ENCODE data around the gene POLR1G. TPM values are rescaled to one million over a fixed set of nuclear protein-coding genes. Genes with fewer than 3 reads are reported as not detected.
A peak's percentile ranks its signal among the peaks of the same experiment; 100 is the strongest.

POLR1G gene
- total RNA-seq: under 1 TPM; 0.16 to 0.28 TPM
- polyA plus RNA-seq (2013, experiment 1 of 2): 2.1 TPM
- 2.2 TPM for polyA plus RNA-seq (2013, experiment 2 of 2)
- total RNA-seq: 1.3 to 113 (median 8.8) reads per million in 172 experiments

GRCh38 chr19:45406226-45407090 is at the start of gene POLR1G:
Gene POLR1G (plus strand): TSS chr19:45406644. CDS start chr19:45406697, 53 bp downstream.
- peak within 1 kb of the TSS; percentile 97 for H3K4me3 Mint-ChIP-seq
- H3K9me3 ChIP-seq (ENCODE audit: control insufficient read depth in 1 of 2, insufficient read depth in 1 of 2, low read length in 2 of 2): peaks cover 0 to 6% of the 10 kb centered on the region in 2 experiments
- H3K27ac Mint-ChIP-seq: peak within 1 kb of the TSS; percentile 79
- POLR2A ChIA-PET: interaction anchor here (1.0 to 1.5 kb wide), 2 partner anchors 18 to 72 kb away, joined by 3 to 6 read pairs; no protein-coding TSS in a partner anchor
- peaks cover 40% of the 10 kb centered on the region for H3K4me1 Mint-ChIP-seq (ENCODE audit: low read depth)
- H3K27me3 Mint-ChIP-seq: peaks cover 42% of the 10 kb centered on the region
- peaks cover 45% of the 10 kb centered on the region for H3K4me1 ChIP-seq (ENCODE audit: insufficient read depth, low read length)
- DNase-seq (peak; percentile 59 to 87 (median 70)), ATAC-seq (ENCODE audit: poor library complexity) (peak; percentile 76)
- no peak for TF ChIP-seq CTCF (IDR thresholded peaks at IDR 0.05)
- peaks cover 12% of the 10 kb centered on the region for H3K36me3 Mint-ChIP-seq (ENCODE audit: low read depth)
- no peaks in the 10 kb centered on the region for H3K9me3 Mint-ChIP-seq
- no peaks in the 10 kb centered on the region for H3K36me3 ChIP-seq (ENCODE audit: insufficient read depth, low read length)
- intact Hi-C loops (cut with DNase I, micrococcal nuclease): loop anchor here (2.0 to 10.0 kb wide), 4 partner anchors 18 to 458 kb away; partner anchors contain the start of genes ERCC2 (in 2 of the 2), FOXA3 (in 1 of the 2), MARK4 (in 1 of the 2) and SYMPK (in 1 of the 2)
- CTCF ChIA-PET: interaction anchor here (1.0 to 1.5 kb wide), 3 partner anchors 33 to 79 kb away, joined by 3 to 8 read pairs (median 4); no protein-coding TSS in a partner anchor
- peak within 1 kb of the TSS; percentile 67 for H3K4me3 ChIP-seq (ENCODE audit: low read length)
- peaks cover 27% of the 10 kb centered on the region in 2 experiments for H3K27me3 ChIP-seq (ENCODE audit: control insufficient read depth in 1 of 2, insufficient read depth in 2 of 2, low read length in 2 of 2)
- H3K27ac ChIP-seq (ENCODE audit: low read depth in 1 of 2, low read length in 2 of 2): peak within 1 kb of the TSS; percentile 70 to 86

GRCh38 chr19:45356760-45357444 is 49.5 kb upstream of the POLR1G start:
- POLR2A ChIA-PET: no interaction called here
- H3K9me3 ChIP-seq (ENCODE audit: control insufficient read depth in 1 of 2, insufficient read depth in 1 of 2, low read length in 2 of 2): peaks cover 0 to 6% of the 10 kb centered on the region in 2 experiments
- ATAC-seq (ENCODE audit: poor library complexity) (no peak), DNase-seq (no peak)
- peaks cover 21% of the 10 kb centered on the region for H3K36me3 ChIP-seq (ENCODE audit: insufficient read depth, low read length)
- CTCF ChIA-PET: no interaction called here
- Mint-ChIP-seq H3K36me3 (ENCODE audit: low read depth) (peaks cover 46% of the 10 kb centered on the region), H3K27ac (no peak overlapping the region), H3K4me3 (no peak overlapping the region), H3K27me3 (no peaks in the 10 kb centered on the region), H3K9me3 (no peaks in the 10 kb centered on the region), H3K4me1 (ENCODE audit: low read depth) (no peaks in the 10 kb centered on the region)
- intact Hi-C loops (cut with DNase I, micrococcal nuclease): no loop called here
- H3K4me3 ChIP-seq (ENCODE audit: low read length): no peak overlapping the region
- no peak overlapping the region for H3K27ac ChIP-seq (ENCODE audit: low read depth in 1 of 2, low read length in 2 of 2)
- H3K4me1 ChIP-seq (ENCODE audit: insufficient read depth, low read length): no peaks in the 10 kb centered on the region
- no peak for TF ChIP-seq CTCF (IDR thresholded peaks at IDR 0.05)
- H3K27me3 ChIP-seq (ENCODE audit: control insufficient read depth in 1 of 2, insufficient read depth in 2 of 2, low read length in 2 of 2): no peaks in the 10 kb centered on the region

- Histone ChIP-seq H3K4me1 (ENCODE audit: insufficient read depth, low read length) (no peaks in the 10 kb centered on the region), H3K27me3 (ENCODE audit: control insufficient read depth in 1 of 2, insufficient read depth in 2 of 2, low read length in 2 of 2) (no peaks in the 10 kb centered on the region), H3K36me3 (ENCODE audit: insufficient read depth, low read length) (peaks cover 20% of the 10 kb centered on the region), H3K27ac (ENCODE audit: low read depth in 1 of 2, low read length in 2 of 2) (no peak overlapping the region), H3K9me3 (ENCODE audit: control insufficient read depth in 1 of 2, insufficient read depth in 1 of 2, low read length in 2 of 2) (peaks cover 0 to 6% of the 10 kb centered on the region in 2 experiments), H3K4me3 (ENCODE audit: low read length) (no peak overlapping the region)
- no peak overlapping the region for H3K27ac Mint-ChIP-seq
- DNase-seq (no peak), ATAC-seq (ENCODE audit: poor library complexity) (no peak)
- no peaks in the 10 kb centered on the region for H3K4me1 Mint-ChIP-seq (ENCODE audit: low read depth)
- no peak for TF ChIP-seq CTCF (IDR thresholded peaks at IDR 0.05)
- peaks cover 48% of the 10 kb centered on the region for H3K36me3 Mint-ChIP-seq (ENCODE audit: low read depth)
- H3K27me3 Mint-ChIP-seq: no peaks in the 10 kb centered on the region
- no peaks in the 10 kb centered on the region for H3K9me3 Mint-ChIP-seq
- POLR2A ChIA-PET: no interaction called here
- CTCF ChIA-PET: no interaction called here
- no peak overlapping the region for H3K4me3 Mint-ChIP-seq
- intact Hi-C loops (cut with DNase I, micrococcal nuclease): no loop called here
These were observed 49.0 kb upstream of the POLR1G start for GRCh38 chr19:45357445-45357783.
